H9 (cell line): Measurements from ENCODE around the gene EHBP1. TPM values are rescaled to one million over a fixed set of nuclear protein-coding genes. Genes with fewer than 3 reads are reported as not detected.

Experiments
- DNase-seq: peaks from one replicate; pipeline ENCODE4 v3.0.0-alpha.2; 2017
- H2AFZ ChIP-seq: one replicate; pipeline ENCODE4 v1.6.1; 2013; ENCODE audit warnings: mild to moderate bottlenecking, low read length, control low read depth, moderate library complexity
- H2AK5ac ChIP-seq: 2 replicates; pipeline ENCODE4 v1.6.1; 2013; ENCODE audit warnings: low read length, control low read depth, mixed read lengths; ENCODE audit not compliant: insufficient read length
- H2BK120ac ChIP-seq: one replicate; pipeline ENCODE4 v1.6.1; 2013; ENCODE audit warnings: low read depth, mild to moderate bottlenecking, low read length, control low read depth, inconsistent platforms; ENCODE audit not compliant: poor library complexity, severe bottlenecking
- H2BK12ac ChIP-seq: 2 replicates; pipeline ENCODE4 v1.6.1; 2013; ENCODE audit warnings: low read length, control low read depth, mixed read lengths, low read depth; ENCODE audit not compliant: insufficient read length
- H2BK15ac ChIP-seq: 2 replicates; pipeline ENCODE4 v1.6.1; 2013; ENCODE audit warnings: low read depth, low read length, control low read depth
- H2BK20ac ChIP-seq: one replicate; pipeline ENCODE4 v1.6.1; 2013; ENCODE audit warnings: low read depth, mild to moderate bottlenecking, low read length, control low read depth, inconsistent platforms; ENCODE audit not compliant: poor library complexity, severe bottlenecking
- H2BK5ac ChIP-seq: 2 replicates; pipeline ENCODE4 v1.6.1; 2013; ENCODE audit warnings: low read length, control low read depth, mixed read lengths; ENCODE audit not compliant: insufficient read length
- H3K14ac ChIP-seq: 2 replicates; pipeline ENCODE4 v1.6.1; 2013; ENCODE audit warnings: low read length, control low read depth; ENCODE audit not compliant: insufficient read depth
- H3K18ac ChIP-seq: 2 replicates; pipeline ENCODE4 v1.6.1; 2013; ENCODE audit warnings: low read depth, mild to moderate bottlenecking, mixed read lengths, low read length, control low read depth; ENCODE audit not compliant: insufficient read length
- H3K23ac ChIP-seq: 2 replicates; pipeline ENCODE4 v1.6.1; 2013; ENCODE audit warnings: low read length, control low read depth, mixed read lengths, low read depth; ENCODE audit not compliant: insufficient read length
- H3K23me2 ChIP-seq: 2 replicates; pipeline ENCODE4 v1.6.1; 2013; ENCODE audit warnings: low read depth, mild to moderate bottlenecking, mixed read lengths, low read length, control low read depth; ENCODE audit not compliant: insufficient read length, poor library complexity, severe bottlenecking
- H3K27ac ChIP-seq: 2 replicates; pipeline ENCODE4 v1.5.1; 2013; ENCODE audit warnings: low read length, control low read depth, mixed read lengths, low read depth; ENCODE audit not compliant: insufficient read length
- H3K27me3 ChIP-seq: 2 replicates; pipeline ENCODE4 v1.6.1; 2013; ENCODE audit warnings: low read length, control low read depth, inconsistent platforms; ENCODE audit not compliant: insufficient read depth
- H3K4ac ChIP-seq: 2 replicates; pipeline ENCODE4 v1.6.1; 2013; ENCODE audit warnings: low read depth, mild to moderate bottlenecking, control low read depth, inconsistent platforms, low read length, moderate library complexity
- H3K4me1 ChIP-seq: 2 replicates; pipeline ENCODE4 v1.6.1; 2013; ENCODE audit warnings: low read length, control low read depth, inconsistent platforms; ENCODE audit not compliant: insufficient read depth
- H3K4me2 ChIP-seq: 2 replicates; pipeline ENCODE4 v1.6.1; 2013; ENCODE audit warnings: low read length, control low read depth, mixed read lengths; ENCODE audit not compliant: insufficient read length, insufficient read depth
- H3K56ac ChIP-seq: 2 replicates; pipeline ENCODE4 v1.6.1; 2013; ENCODE audit warnings: low read depth, mild to moderate bottlenecking, mixed read lengths, low read length, control low read depth; ENCODE audit not compliant: insufficient read length
- H3K79me1 ChIP-seq: 2 replicates; pipeline ENCODE4 v1.6.1; 2013; ENCODE audit warnings: low read depth, mild to moderate bottlenecking, moderate library complexity, low read length, control low read depth, inconsistent platforms; ENCODE audit not compliant: insufficient read depth, poor library complexity, severe bottlenecking
- H3K79me2 ChIP-seq: 2 replicates; pipeline ENCODE4 v1.6.1; 2013; ENCODE audit warnings: low read length, control low read depth, inconsistent platforms; ENCODE audit not compliant: insufficient read depth
- H3K9ac ChIP-seq: 2 replicates; pipeline ENCODE4 v1.6.1; 2013; ENCODE audit warnings: low read length, control low read depth, mixed read lengths; ENCODE audit not compliant: insufficient read length; ENCODE audit errors: extremely low read depth
- H3K9me3 ChIP-seq: one replicate; pipeline ENCODE4 v1.6.1; 2013; ENCODE audit warnings: low read depth, low read length, inconsistent platforms; ENCODE audit not compliant: control insufficient read depth
- H3T11ph ChIP-seq: one replicate; pipeline ENCODE4 v1.6.1; 2013; ENCODE audit warnings: mild to moderate bottlenecking, low read length, control low read depth, inconsistent platforms
- H4K20me1 ChIP-seq: one replicate; pipeline ENCODE4 v1.6.1; 2013; ENCODE audit not compliant: control insufficient read depth, insufficient read length, insufficient read depth
- H4K5ac ChIP-seq: 2 replicates; pipeline ENCODE4 v1.6.1; 2013; ENCODE audit warnings: low read depth, mild to moderate bottlenecking, mixed read lengths, low read length, control low read depth; ENCODE audit not compliant: insufficient read length
- H4K8ac ChIP-seq: replicated peaks from 2 replicates; pipeline ENCODE4 v1.6.1; 2013; ENCODE audit warnings: low read length, control low read depth, mixed read lengths, low read depth; ENCODE audit not compliant: insufficient read length
- H4K91ac ChIP-seq: 2 replicates; pipeline ENCODE4 v1.6.1; 2013; ENCODE audit warnings: low read depth, mild to moderate bottlenecking, moderate library complexity, mixed read lengths, low read length, control low read depth; ENCODE audit not compliant: insufficient read length
- H3K27ac Mint-ChIP-seq, 3 experiments: 2 replicates in 2 of 3; 3 replicates in 1 of 3; pipeline ENCODE4 v1.8.0; 2020 to 2021; ENCODE audit warnings: mixed read lengths in 3 of 3, mild to moderate bottlenecking in 1 of 3, moderate library complexity in 1 of 3
- H3K27me3 Mint-ChIP-seq: 2 replicates; pipeline ENCODE4 v1.8.0; 2021; ENCODE audit warnings: low read depth, mild to moderate bottlenecking, moderate library complexity, mixed read lengths
- H3K36me3 Mint-ChIP-seq, 3 experiments: 2 replicates in 2 of 3; 3 replicates in 1 of 3; pipeline ENCODE4 v1.8.0; 2020 to 2021; ENCODE audit warnings: low read depth in 3 of 3, mixed read lengths in 3 of 3; ENCODE audit not compliant: insufficient read depth in 1 of 3
- H3K4me1 Mint-ChIP-seq, 2 experiments: 2 replicates each; pipeline ENCODE4 v1.8.0; 2020; ENCODE audit warnings: mixed read lengths in 2 of 2
- H3K4me3 Mint-ChIP-seq, 2 experiments: 2 replicates in 1 of 2; 3 replicates in 1 of 2; pipeline ENCODE4 v1.8.0; 2020 to 2021; ENCODE audit warnings: mild to moderate bottlenecking in 2 of 2, mixed read lengths in 2 of 2, moderate library complexity in 1 of 2
- H3K9me3 Mint-ChIP-seq, 2 experiments: 2 replicates in 1 of 2; 3 replicates in 1 of 2; pipeline ENCODE4 v1.8.0; 2020; ENCODE audit warnings: mild to moderate bottlenecking in 2 of 2, mixed read lengths in 2 of 2, moderate library complexity in 1 of 2
- WGBS: extraction: QIAGEN DNeasy Blood & Tissue Kit; methylation state at CpG from one replicate; pipeline ENCODE4 v1.1.7; 2013; ENCODE audit warnings: missing lambda C conversion rate, low lambda C conversion rate, mixed read lengths; ENCODE audit not compliant: insufficient read length; ENCODE audit errors: extremely low coverage; 5-methylcytosine and 5-hydroxymethylcytosine counted together
- total RNA-seq: library from RNA; stranded (reverse); gene quantifications from 2 replicates; pipeline ENCODE4 v1.2.1, GENCODE V29; 2021
- TF ChIP-seq, protein P1 (sequence below): fragments of 200-600 bp; sonication (generic); conservative IDR thresholded peaks from 3 replicates; pipeline ENCODE4 v1.8.0; 2021; ENCODE audit warnings: antibody characterized with exemption, mild to moderate bottlenecking

The EHBP1 gene
- total RNA-seq, 1 experiment from 2014 or later: 35.6 TPM

DNA sequence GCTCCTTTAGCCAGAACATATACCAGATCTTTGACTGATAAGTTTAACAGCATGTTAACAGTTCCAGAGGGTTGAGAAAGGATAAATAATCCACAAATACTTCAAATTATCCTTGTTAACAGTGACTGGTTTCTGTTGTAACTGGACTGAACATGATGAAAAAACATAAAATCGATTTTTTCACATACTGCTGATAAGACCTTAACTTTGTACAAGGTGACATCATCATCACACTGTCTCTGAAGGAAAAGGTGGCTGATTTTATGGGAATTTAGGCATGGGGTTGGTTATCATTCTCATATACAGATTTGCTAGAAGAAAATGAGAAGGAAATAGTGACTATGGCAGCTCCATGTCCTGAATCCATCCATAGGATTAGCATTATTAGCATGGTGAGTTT, 381.2 kb downstream of the EHBP1 start:
- Histone ChIP-seq H3K9me3 (no peaks in the 10 kb centered on the region), H3K79me1 (no peaks in the 10 kb centered on the region), H3K79me2 (no peaks in the 10 kb centered on the region), H2BK12ac (no peak overlapping the region), H2BK5ac (no peak overlapping the region), H4K8ac (no peak overlapping the region), H3K4ac (no peak overlapping the region), H4K5ac (no peak overlapping the region), H3K4me2 (no peak overlapping the region), H2AK5ac (no peak overlapping the region), H2BK15ac (no peak overlapping the region), H3K27ac (no peak overlapping the region), H4K91ac (no peak overlapping the region), H3K9ac (no peak overlapping the region), H3K4me1 (no peaks in the 10 kb centered on the region), H3T11ph (no peak overlapping the region), H3K14ac (no peak overlapping the region), H2BK20ac (no peak overlapping the region), H4K20me1 (no peaks in the 10 kb centered on the region), H3K23ac (no peak overlapping the region), H2BK120ac (no peak overlapping the region), H2AFZ (no peak overlapping the region), H3K27me3 (no peaks in the 10 kb centered on the region), H3K18ac (no peak overlapping the region), H3K23me2 (no peaks in the 10 kb centered on the region), H3K56ac (no peak overlapping the region)
- H3K36me3 Mint-ChIP-seq: no peaks in the 10 kb centered on the region; a peak in 1 of 7 replicates
- peaks cover 2% of the 10 kb centered on the region in 2 experiments; a peak in 2 of 5 replicates for H3K9me3 Mint-ChIP-seq
- H3K27ac Mint-ChIP-seq: no peak overlapping the region
- no peaks in the 10 kb centered on the region for H3K4me1 Mint-ChIP-seq
- no peak overlapping the region for H3K4me3 Mint-ChIP-seq
- TF ChIP-seq, protein P1, sequence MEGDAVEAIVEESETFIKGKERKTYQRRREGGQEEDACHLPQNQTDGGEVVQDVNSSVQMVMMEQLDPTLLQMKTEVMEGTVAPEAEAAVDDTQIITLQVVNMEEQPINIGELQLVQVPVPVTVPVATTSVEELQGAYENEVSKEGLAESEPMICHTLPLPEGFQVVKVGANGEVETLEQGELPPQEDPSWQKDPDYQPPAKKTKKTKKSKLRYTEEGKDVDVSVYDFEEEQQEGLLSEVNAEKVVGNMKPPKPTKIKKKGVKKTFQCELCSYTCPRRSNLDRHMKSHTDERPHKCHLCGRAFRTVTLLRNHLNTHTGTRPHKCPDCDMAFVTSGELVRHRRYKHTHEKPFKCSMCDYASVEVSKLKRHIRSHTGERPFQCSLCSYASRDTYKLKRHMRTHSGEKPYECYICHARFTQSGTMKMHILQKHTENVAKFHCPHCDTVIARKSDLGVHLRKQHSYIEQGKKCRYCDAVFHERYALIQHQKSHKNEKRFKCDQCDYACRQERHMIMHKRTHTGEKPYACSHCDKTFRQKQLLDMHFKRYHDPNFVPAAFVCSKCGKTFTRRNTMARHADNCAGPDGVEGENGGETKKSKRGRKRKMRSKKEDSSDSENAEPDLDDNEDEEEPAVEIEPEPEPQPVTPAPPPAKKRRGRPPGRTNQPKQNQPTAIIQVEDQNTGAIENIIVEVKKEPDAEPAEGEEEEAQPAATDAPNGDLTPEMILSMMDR: no peak
- peaks cover 2% of the 10 kb centered on the region; the same call in 1 of the 2 replicates for H3K27me3 Mint-ChIP-seq
- DNase-seq: no peak
- whole genome bisulfite sequencing: no CpG with 5 or more reads among the region's 1 CpG
